Fibroblast of villous mesenchyme (primary cell): ENCODE data around the gene LRRC4C. TPM values are rescaled to one million over a fixed set of nuclear protein-coding genes. Genes with fewer than 3 reads are reported as not detected.

Source experiments
- DNase-seq: peaks from one replicate; pipeline ENCODE4 v3.0.0-alpha.2; 2010; ENCODE audit warnings: low read depth
- H3K4me3 ChIP-seq: 2 replicates; pipeline ENCODE4 v1.5.1; 2011; ENCODE audit warnings: low read depth, mild to moderate bottlenecking, low read length
- CTCF ChIP-seq: IDR thresholded peaks from 2 replicates; pipeline ENCODE4 v1.5.1; 2012; ENCODE audit warnings: low read depth, mild to moderate bottlenecking, low read length; ENCODE audit not compliant: insufficient read depth
- small RNA-seq: library from RNA; depleted of rRNA; stranded (forward); fragments of <200 nt; gene quantifications from one replicate; pipeline ENCODE3, GENCODE V24; 2012
- total RNA-seq: library from RNA; depleted of rRNA; stranded (reverse); fragments of >200 nt; gene quantifications from 2 replicates; pipeline ENCODE4 v1.2.3, GENCODE V29; 2012

The LRRC4C gene
- total RNA-seq, 1 donor, result under 0.01 TPM

DNA sequence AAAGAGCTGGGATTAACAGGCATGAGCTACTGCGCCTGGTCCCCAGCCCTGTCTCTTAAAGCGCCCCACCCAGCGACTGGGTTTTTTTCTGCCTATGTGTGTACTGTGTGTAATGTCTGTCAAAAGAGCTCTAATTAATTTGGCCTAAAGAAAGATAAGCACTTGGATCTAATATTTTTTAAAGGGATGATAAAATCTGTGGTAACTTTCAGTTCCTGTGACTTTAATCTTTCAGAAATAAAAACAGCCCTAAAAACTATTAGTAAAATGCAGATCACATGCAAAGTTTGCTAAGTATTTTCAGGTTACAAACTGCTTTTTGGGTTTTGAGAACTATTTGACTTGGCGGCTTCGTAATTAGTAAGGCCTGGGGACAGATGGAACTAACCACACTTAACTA, 1358.7 kb downstream of the LRRC4C start:
- no peak for TF ChIP-seq CTCF
- H3K4me3 ChIP-seq, result no peak overlapping the region
- no peak for DNase-seq

DNA sequence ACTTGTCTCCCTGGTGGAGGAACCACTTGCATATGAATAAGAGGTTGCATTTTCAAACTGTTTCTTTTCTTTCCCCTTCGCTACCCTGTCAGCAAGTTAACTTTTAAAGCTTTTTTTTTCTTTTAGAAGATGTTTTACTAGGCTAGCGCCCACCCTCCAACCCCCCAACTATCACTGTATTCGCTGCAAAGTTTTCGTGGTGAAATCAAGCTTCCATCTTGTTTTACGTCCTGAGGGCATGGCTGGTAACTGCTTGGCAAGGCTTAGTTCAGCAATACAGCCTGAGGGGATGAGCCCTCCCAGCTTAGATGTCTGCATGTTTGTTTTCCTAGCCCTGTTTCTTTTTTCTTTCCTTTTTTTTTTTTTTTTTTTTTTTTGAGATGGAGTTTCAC, 1359.3 kb downstream of the LRRC4C start:
- TF ChIP-seq CTCF, result no peak
- DNase-seq, result no peak
- no peak overlapping the region for H3K4me3 ChIP-seq

- no peak for TF ChIP-seq CTCF
- H3K4me3 ChIP-seq, result no peak overlapping the region
- no peak for DNase-seq
These were observed 1359.9 kb downstream of the LRRC4C start for GRCh38 chr11:40099426-40100161.

DNA sequence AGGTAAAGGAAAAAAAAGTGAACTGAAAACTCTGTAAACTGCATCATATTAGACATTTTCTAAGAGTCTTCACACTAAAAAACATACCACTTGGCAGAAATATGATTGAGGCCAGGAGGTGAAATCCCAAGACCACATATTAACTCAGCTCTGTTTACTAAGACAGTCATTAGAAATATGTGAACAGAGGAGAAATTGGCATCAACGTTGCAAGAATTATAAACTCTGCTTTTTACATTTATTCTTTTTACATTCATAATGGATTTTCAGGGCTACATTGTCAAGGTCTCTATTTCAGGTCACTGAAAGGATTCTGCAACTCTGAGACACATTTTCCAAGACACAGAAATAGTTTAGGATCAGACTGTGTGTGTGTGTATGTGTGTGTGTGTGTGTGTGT, 1364.0 kb downstream of the LRRC4C start:
- DNase-seq, result no peak
- no peak overlapping the region for H3K4me3 ChIP-seq
- no peak for TF ChIP-seq CTCF

DNA sequence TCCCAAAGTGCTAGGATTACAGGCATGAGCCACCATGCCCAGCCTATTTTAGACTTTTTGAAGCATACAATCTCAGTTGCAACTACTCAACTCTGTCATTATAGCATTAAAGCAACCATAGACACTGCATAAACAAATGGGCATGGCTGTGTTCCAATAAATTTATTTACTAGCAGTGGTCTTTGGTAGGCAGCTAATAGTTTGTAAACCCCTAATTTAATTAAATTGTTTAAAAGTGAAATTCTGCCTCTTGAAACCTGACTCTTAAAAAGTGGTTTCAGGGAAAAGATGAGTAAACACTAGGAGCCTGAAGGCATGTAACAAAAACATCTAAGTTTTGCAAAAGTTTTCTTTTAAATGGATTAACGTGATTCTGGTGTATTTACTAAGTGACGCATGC, 1364.5 kb downstream of the LRRC4C start:
- TF ChIP-seq CTCF, result no peak
- H3K4me3 ChIP-seq, result no peak overlapping the region
- no peak for DNase-seq

- DNase-seq, result no peak
- no peak for TF ChIP-seq CTCF
- H3K4me3 ChIP-seq, result no peak overlapping the region
These were observed 1379.0 kb downstream of the LRRC4C start for GRCh38 chr11:40080434-40080833.

Small RNAs within 50 kb of the gene (small RNA-seq; reads per million reads assigned to genes)
- gene RF00019 (not detected), gene RNU6-365P (not detected)
